Testis (tissue), 2 donors: Measurements from ENCODE around the gene KRT7.

Source experiments
- POLR2A ChIP-seq: fragments of 450-650 bp; IDR thresholded peaks from one replicate; pipeline ENCODE4 v1.6.1; 2017; ENCODE audit warnings: antibody characterized with exemption, mild to moderate bottlenecking, moderate library complexity
- TF ChIP-seq, protein P1 (sequence below), 3 experiments: fragments of 450-650 bp in 2 of 3; fragments of 200-600 bp in 1 of 3; sonication (generic) in 1 of 3; IDR thresholded peaks; one replicate each; pipeline ENCODE4 v1.5.1; 2016 to 2019; ENCODE audit warnings: antibody characterized with exemption in 3 of 3, mild to moderate bottlenecking in 2 of 3, moderate library complexity in 1 of 3

DNA sequence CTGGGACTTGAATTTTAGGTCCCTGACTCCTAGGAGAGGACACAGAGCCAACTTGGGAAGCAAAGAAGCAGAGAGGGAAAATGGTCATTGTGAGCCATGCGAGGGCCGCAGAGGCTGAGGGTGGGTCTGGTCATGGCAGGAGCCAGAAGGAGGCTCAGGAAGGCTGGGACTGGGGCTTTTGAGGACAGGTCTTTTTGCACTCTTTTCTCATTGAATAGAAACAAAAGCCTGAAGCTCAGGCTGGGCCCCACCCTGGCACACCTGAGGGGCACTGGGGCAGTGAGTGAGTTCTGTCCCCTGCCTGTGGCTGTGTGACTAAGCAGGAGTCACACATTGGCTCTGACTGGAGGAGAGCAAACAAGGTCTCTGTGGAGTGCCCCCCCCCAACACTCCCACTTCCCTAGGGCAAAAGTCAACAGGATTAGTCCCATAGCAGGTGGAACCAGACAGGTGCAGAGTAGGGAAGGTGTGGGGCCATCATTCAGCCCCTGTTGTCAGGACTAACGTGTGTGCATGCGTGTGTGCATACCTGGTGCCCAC, 2.8 kb downstream of the KRT7 start:
- TF ChIP-seq, protein P1, sequence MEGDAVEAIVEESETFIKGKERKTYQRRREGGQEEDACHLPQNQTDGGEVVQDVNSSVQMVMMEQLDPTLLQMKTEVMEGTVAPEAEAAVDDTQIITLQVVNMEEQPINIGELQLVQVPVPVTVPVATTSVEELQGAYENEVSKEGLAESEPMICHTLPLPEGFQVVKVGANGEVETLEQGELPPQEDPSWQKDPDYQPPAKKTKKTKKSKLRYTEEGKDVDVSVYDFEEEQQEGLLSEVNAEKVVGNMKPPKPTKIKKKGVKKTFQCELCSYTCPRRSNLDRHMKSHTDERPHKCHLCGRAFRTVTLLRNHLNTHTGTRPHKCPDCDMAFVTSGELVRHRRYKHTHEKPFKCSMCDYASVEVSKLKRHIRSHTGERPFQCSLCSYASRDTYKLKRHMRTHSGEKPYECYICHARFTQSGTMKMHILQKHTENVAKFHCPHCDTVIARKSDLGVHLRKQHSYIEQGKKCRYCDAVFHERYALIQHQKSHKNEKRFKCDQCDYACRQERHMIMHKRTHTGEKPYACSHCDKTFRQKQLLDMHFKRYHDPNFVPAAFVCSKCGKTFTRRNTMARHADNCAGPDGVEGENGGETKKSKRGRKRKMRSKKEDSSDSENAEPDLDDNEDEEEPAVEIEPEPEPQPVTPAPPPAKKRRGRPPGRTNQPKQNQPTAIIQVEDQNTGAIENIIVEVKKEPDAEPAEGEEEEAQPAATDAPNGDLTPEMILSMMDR (IDR thresholded peaks at IDR 0.05): no peak
- no peak for TF ChIP-seq POLR2A
